Measurements from ENCODE around the gene OSBPL5.
"Not testable (repeated sequence)": the region's sequence is repeated elsewhere in the genome, so short reads cannot be mapped to it uniquely, and the experiment has no call there.

Gene OSBPL5

DNA sequence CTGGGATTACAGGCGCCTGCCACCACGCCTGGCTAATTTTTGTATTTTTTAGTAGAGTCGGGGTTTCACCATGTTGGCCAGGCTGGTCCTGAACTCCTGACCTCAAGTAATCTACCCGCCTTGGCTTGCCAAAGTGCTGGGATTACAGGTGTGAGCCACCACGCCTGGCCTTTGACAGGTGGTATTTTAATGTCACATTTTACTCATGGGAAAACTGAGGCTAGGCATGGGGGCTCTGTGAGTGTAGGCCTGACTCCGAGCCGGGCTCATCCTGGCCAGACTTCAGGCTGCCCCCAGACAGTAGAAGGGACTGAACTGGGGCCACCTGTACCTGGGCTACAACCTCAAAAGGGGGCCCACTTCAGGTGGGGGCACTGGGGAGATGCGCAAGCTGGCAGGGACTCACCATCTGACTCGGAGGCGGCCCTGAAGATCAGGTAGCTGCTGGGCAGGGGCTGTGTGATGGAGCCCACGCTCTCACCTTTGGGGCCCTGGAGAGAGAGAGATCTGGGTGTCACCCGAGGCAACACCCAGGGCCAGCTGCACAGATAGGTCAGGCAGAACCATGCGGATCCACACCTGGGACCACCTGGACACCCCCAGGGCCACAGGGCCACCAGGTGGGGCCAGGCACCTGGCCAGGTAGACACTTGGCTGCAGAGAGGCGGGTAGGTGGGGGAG is 45.8 kb downstream of the OSBPL5 start:
- H3K18ac ChIP-seq (ENCODE audit: low read depth in 1 of 2, low read length in 2 of 2) = no peak overlapping the region
- H2AK5ac ChIP-seq (ENCODE audit: low read length, severe bottlenecking) = no peak overlapping the region
- no peak overlapping the region for H4K8ac ChIP-seq (ENCODE audit: low read length)
- no peak overlapping the region for H4K91ac ChIP-seq (ENCODE audit: low read length)
- no peak overlapping the region for H2BK5ac ChIP-seq (ENCODE audit: low read depth, low read length, poor library complexity, severe bottlenecking)
- 95% methylated on average over 14 of the region's 14 CpGs for WGBS
- no peak overlapping the region for H3K14ac ChIP-seq (ENCODE audit: low read length in 2 of 2)
- no peak overlapping the region for H3K27ac ChIP-seq (ENCODE audit: low read length, poor library complexity, severe bottlenecking)
- H3K4me3 ChIP-seq (ENCODE audit: insufficient read depth in 1 of 2, low read depth in 1 of 2, low read length in 2 of 2) = no peak overlapping the region
- no peak overlapping the region for H2AFZ ChIP-seq (ENCODE audit: low read depth, low read length)
- no peak overlapping the region for H3K9ac ChIP-seq (ENCODE audit: low read length)
- no peak overlapping the region for H3K23ac ChIP-seq (ENCODE audit: low read length in 2 of 2)
- H2BK15ac ChIP-seq (ENCODE audit: low read depth, poor library complexity, severe bottlenecking) = no peak overlapping the region
- peaks cover 7% of the 10 kb centered on the region for H3K9me3 ChIP-seq (ENCODE audit: control insufficient read depth, low read length)
- no peak for DNase-seq
- no peaks in the 10 kb centered on the region for H3K27me3 ChIP-seq (ENCODE audit: control insufficient read depth in 1 of 2, insufficient read depth in 1 of 2, low read length in 2 of 2)
- H2BK12ac ChIP-seq (ENCODE audit: low read length in 2 of 2) = no peak overlapping the region
- peaks cover 51 to 59% of the 10 kb centered on the region in 2 experiments for H3K36me3 ChIP-seq (ENCODE audit: control insufficient read depth in 1 of 2, insufficient read depth in 2 of 2, low read depth in 1 of 2, low read length in 2 of 2)
- H3K4ac ChIP-seq (ENCODE audit: low read depth in 1 of 2, low read length in 2 of 2) = no peak overlapping the region
- H3K4me1 ChIP-seq (ENCODE audit: control insufficient read depth, insufficient read depth, low read depth, low read length) = peaks cover 5% of the 10 kb centered on the region
- H2BK120ac ChIP-seq (ENCODE audit: low read depth, low read length) = no peak overlapping the region
- H3K4me2 ChIP-seq (ENCODE audit: low read length, poor library complexity, severe bottlenecking) = no peak overlapping the region
- H3K79me1 ChIP-seq (replicated peaks; ENCODE audit: low read length, poor library complexity, severe bottlenecking) = no peaks in the 10 kb centered on the region

- peaks cover 17 to 57% of the 10 kb centered on the region in 2 experiments for H3K36me3 ChIP-seq (ENCODE audit: control insufficient read depth in 1 of 2, insufficient read depth in 2 of 2, low read depth in 1 of 2, low read length in 2 of 2)
- H2AFZ ChIP-seq (ENCODE audit: low read depth, low read length) = no peak overlapping the region
- H3K27me3 ChIP-seq (ENCODE audit: control insufficient read depth in 1 of 2, insufficient read depth in 1 of 2, low read length in 2 of 2) = no peaks in the 10 kb centered on the region
- no peak overlapping the region for H2BK5ac ChIP-seq (ENCODE audit: low read depth, low read length, poor library complexity, severe bottlenecking)
- H3K79me1 ChIP-seq (replicated peaks; ENCODE audit: low read length, poor library complexity, severe bottlenecking) = no peaks in the 10 kb centered on the region
- H2AK5ac ChIP-seq (ENCODE audit: low read length, severe bottlenecking) = no peak overlapping the region
- H2BK120ac ChIP-seq (ENCODE audit: low read depth, low read length) = no peak overlapping the region
- no peak for DNase-seq
- H2BK15ac ChIP-seq (ENCODE audit: low read depth, poor library complexity, severe bottlenecking) = no peak overlapping the region
- 97% methylated on average over 2 of the region's 3 CpGs for WGBS
- no peak overlapping the region for H3K4me3 ChIP-seq (ENCODE audit: insufficient read depth in 1 of 2, low read depth in 1 of 2, low read length in 2 of 2)
- no peaks in the 10 kb centered on the region for H3K4me1 ChIP-seq (ENCODE audit: control insufficient read depth, insufficient read depth, low read depth, low read length)
- no peak overlapping the region for H3K9ac ChIP-seq (ENCODE audit: low read length)
- H3K4ac ChIP-seq (ENCODE audit: low read depth in 1 of 2, low read length in 2 of 2) = no peak overlapping the region
- no peak overlapping the region for H3K18ac ChIP-seq (ENCODE audit: low read depth in 1 of 2, low read length in 2 of 2)
- H4K91ac ChIP-seq (ENCODE audit: low read length) = no peak overlapping the region
- H3K9me3 ChIP-seq (ENCODE audit: control insufficient read depth, low read length) = peaks cover 9% of the 10 kb centered on the region
- H2BK12ac ChIP-seq (ENCODE audit: low read length in 2 of 2) = no peak overlapping the region
- H3K4me2 ChIP-seq (ENCODE audit: low read length, poor library complexity, severe bottlenecking) = no peak overlapping the region
- no peak overlapping the region for H4K8ac ChIP-seq (ENCODE audit: low read length)
- H3K14ac ChIP-seq (ENCODE audit: low read length in 2 of 2) = no peak overlapping the region
- no peak overlapping the region for H3K27ac ChIP-seq (ENCODE audit: low read length, poor library complexity, severe bottlenecking)
- H3K23ac ChIP-seq (ENCODE audit: low read length in 2 of 2) = no peak overlapping the region
Measured at GRCh38 chr11:3115321-3115720, 49.8 kb downstream of the OSBPL5 start.

DNA sequence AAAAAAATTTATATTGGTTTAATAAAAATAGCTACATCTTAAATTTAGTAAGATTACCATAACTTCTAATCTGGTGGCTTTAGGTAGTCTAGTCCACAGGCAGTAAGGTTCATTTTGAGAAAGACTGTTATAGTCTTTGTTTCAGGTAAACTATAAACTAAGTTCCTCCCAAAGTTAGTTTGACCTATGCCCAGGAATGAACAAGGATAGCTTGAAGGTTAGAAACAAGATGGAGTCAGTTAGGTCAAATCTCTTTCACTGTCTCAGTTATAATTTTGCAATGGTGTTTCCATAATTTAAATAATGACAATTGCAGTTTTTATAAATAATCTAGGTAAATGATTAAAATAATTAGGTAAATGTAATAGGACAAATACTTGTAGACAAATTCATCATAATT is 51.4 kb downstream of the OSBPL5 start:
- not testable (repeated sequence) for DNase-seq; H3K14ac ChIP-seq (ENCODE audit: low read length in 2 of 2); H2BK5ac ChIP-seq (ENCODE audit: low read depth, low read length, poor library complexity, severe bottlenecking); H3K79me1 ChIP-seq (replicated peaks; ENCODE audit: low read length, poor library complexity, severe bottlenecking); H3K23ac ChIP-seq (ENCODE audit: low read length in 2 of 2); H3K4ac ChIP-seq (ENCODE audit: low read depth in 1 of 2, low read length in 2 of 2); H4K91ac ChIP-seq (ENCODE audit: low read length); H2BK15ac ChIP-seq (ENCODE audit: low read depth, poor library complexity, severe bottlenecking); H2AK5ac ChIP-seq (ENCODE audit: low read length, severe bottlenecking); H3K4me1 ChIP-seq (ENCODE audit: control insufficient read depth, insufficient read depth, low read depth, low read length); H3K4me3 ChIP-seq (ENCODE audit: insufficient read depth in 1 of 2, low read depth in 1 of 2, low read length in 2 of 2); H3K27me3 ChIP-seq (ENCODE audit: control insufficient read depth in 1 of 2, insufficient read depth in 1 of 2, low read length in 2 of 2); H2BK12ac ChIP-seq (ENCODE audit: low read length in 2 of 2); H2BK120ac ChIP-seq (ENCODE audit: low read depth, low read length); H2AFZ ChIP-seq (ENCODE audit: low read depth, low read length); H3K9ac ChIP-seq (ENCODE audit: low read length); H3K4me2 ChIP-seq (ENCODE audit: low read length, poor library complexity, severe bottlenecking); H4K8ac ChIP-seq (ENCODE audit: low read length); H3K27ac ChIP-seq (ENCODE audit: low read length, poor library complexity, severe bottlenecking); H3K9me3 ChIP-seq (ENCODE audit: control insufficient read depth, low read length); H3K18ac ChIP-seq (ENCODE audit: low read depth in 1 of 2, low read length in 2 of 2)
- peaks cover 18 to 48% of the 10 kb centered on the region in 2 experiments for H3K36me3 ChIP-seq (ENCODE audit: control insufficient read depth in 1 of 2, insufficient read depth in 2 of 2, low read depth in 1 of 2, low read length in 2 of 2)

DNA sequence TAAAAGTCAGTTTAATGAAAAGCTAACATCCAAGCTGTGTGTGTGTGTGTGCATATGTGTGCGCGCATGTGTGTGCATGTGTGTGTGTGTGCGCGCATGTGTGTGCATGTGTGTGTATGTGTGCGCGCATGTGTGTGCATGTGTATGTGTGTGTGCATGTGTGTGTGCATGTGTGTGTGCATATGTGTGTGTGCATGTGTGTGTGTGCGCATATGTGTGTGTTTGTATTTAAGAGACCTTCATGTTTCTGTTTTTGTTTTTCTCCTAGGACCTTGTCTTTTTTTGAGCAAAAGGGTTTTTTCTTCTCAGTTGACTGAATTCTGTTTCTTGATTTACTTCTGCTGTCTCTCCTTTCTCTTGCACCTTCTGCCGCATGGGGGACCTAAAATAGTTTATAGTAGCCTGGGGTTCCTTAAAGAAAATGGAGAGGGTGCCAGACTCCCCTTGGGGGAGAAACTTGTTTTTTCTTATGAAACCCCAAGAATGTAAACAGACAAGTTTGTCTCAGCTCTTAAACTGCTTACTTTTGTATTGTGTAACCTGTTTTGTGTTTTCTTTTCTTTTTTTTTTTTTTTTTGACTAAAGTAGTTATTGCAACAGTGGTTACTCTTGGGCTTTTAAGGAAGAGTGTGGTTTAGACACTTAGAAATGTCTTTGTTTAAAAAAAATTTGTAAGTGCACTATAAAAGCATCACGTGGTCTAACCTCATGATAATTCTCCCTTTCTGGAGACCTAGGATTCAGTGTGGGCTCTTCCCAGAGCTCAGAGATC is 53.0 kb downstream of the OSBPL5 start:
- DNase-seq = peak; percentile 85
- Histone ChIP-seq H3K23ac (ENCODE audit: low read length in 2 of 2) (no peak overlapping the region), H3K4ac (ENCODE audit: low read depth in 1 of 2, low read length in 2 of 2) (no peak overlapping the region), H2AK5ac (ENCODE audit: low read length, severe bottlenecking) (no peak overlapping the region), H3K4me1 (ENCODE audit: control insufficient read depth, insufficient read depth, low read depth, low read length) (no peaks in the 10 kb centered on the region), H3K36me3 (ENCODE audit: control insufficient read depth in 1 of 2, insufficient read depth in 2 of 2, low read depth in 1 of 2, low read length in 2 of 2) (peaks cover 33 to 42% of the 10 kb centered on the region in 2 experiments), H3K18ac (ENCODE audit: low read depth in 1 of 2, low read length in 2 of 2) (peak overlapping the region in 1 of 2 experiments; percentile 81), H4K8ac (ENCODE audit: low read length) (no peak overlapping the region), H3K14ac (ENCODE audit: low read length in 2 of 2) (no peak overlapping the region), H2BK5ac (ENCODE audit: low read depth, low read length, poor library complexity, severe bottlenecking) (no peak overlapping the region), H3K27ac (ENCODE audit: low read length, poor library complexity, severe bottlenecking) (no peak overlapping the region), H2BK15ac (ENCODE audit: low read depth, poor library complexity, severe bottlenecking) (no peak overlapping the region), H3K4me2 (ENCODE audit: low read length, poor library complexity, severe bottlenecking) (no peak overlapping the region), H2AFZ (ENCODE audit: low read depth, low read length) (no peak overlapping the region), H3K27me3 (ENCODE audit: control insufficient read depth in 1 of 2, insufficient read depth in 1 of 2, low read length in 2 of 2) (no peaks in the 10 kb centered on the region), H2BK12ac (ENCODE audit: low read length in 2 of 2) (no peak overlapping the region), H3K4me3 (ENCODE audit: insufficient read depth in 1 of 2, low read depth in 1 of 2, low read length in 2 of 2) (no peak overlapping the region), H3K9ac (ENCODE audit: low read length) (no peak overlapping the region), H2BK120ac (ENCODE audit: low read depth, low read length) (no peak overlapping the region), H3K79me1 (replicated peaks; ENCODE audit: low read length, poor library complexity, severe bottlenecking) (no peaks in the 10 kb centered on the region), H3K9me3 (ENCODE audit: control insufficient read depth, low read length) (peaks cover 9% of the 10 kb centered on the region), H4K91ac (ENCODE audit: low read length) (no peak overlapping the region)
- 82% methylated on average over 9 of the region's 9 CpGs for WGBS

All from mesenchymal stem cell (in vitro differentiated cells and primary cell).